Keratinocyte (primary cell): ENCODE data around the gene SMAP1.

Experiments
- EZH2 ChIP-seq: IDR thresholded peaks from one replicate; pipeline ENCODE4 v1.6.1; 2012; ENCODE audit warnings: inconsistent platforms, mild to moderate bottlenecking, low read length, moderate library complexity
- TF ChIP-seq, protein P1 (sequence below), 3 experiments: IDR thresholded peaks in 1 of 3; conservative IDR thresholded peaks in 1 of 3; optimal IDR thresholded peaks in 1 of 3; 2 replicates in 2 of 3; 3 replicates in 1 of 3; pipeline versions ENCODE3 to v1.5.1; 2011; ENCODE audit warnings: low read length in 3 of 3, mild to moderate bottlenecking in 3 of 3, moderate library complexity in 2 of 3, control low read depth in 1 of 3, inconsistent platforms in 1 of 3; ENCODE audit not compliant: insufficient read depth in 2 of 3; ENCODE audit errors: extremely low read depth in 1 of 3

DNA sequence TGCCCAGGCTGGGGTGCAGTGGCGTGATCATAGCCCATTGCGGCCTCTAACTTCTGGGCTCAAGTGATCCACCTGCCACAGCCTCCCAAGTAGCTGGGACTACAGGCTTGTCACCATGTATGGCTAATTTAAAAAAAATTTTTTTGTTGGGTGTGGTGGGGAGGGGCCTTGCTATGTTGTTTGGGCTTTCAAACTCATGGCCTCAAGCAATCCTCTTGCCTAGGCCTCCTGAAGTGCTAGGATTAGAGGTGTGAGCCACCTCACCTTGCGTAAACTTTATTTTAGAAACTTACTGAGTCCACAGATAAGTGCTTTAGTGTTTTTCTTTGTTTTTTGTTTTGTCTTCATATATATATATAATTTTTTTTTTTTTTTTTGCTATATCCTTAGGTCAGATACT, 9.1 kb downstream of the SMAP1 start:
- TF ChIP-seq, protein P1, sequence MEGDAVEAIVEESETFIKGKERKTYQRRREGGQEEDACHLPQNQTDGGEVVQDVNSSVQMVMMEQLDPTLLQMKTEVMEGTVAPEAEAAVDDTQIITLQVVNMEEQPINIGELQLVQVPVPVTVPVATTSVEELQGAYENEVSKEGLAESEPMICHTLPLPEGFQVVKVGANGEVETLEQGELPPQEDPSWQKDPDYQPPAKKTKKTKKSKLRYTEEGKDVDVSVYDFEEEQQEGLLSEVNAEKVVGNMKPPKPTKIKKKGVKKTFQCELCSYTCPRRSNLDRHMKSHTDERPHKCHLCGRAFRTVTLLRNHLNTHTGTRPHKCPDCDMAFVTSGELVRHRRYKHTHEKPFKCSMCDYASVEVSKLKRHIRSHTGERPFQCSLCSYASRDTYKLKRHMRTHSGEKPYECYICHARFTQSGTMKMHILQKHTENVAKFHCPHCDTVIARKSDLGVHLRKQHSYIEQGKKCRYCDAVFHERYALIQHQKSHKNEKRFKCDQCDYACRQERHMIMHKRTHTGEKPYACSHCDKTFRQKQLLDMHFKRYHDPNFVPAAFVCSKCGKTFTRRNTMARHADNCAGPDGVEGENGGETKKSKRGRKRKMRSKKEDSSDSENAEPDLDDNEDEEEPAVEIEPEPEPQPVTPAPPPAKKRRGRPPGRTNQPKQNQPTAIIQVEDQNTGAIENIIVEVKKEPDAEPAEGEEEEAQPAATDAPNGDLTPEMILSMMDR (optimal IDR thresholded peaks at IDR 0.05 in 1 of 3, IDR thresholded peaks at IDR 0.05 in 1 of 3, conservative IDR thresholded peaks at IDR 0.05 in 1 of 3; ENCODE audit: extremely low read depth in 1 of 3, insufficient read depth in 2 of 3, low read length in 3 of 3), result no peak
- no peak for TF ChIP-seq EZH2
